Keratinocyte (primary cell): Measurements from ENCODE around the gene F10. TPM values are rescaled to one million over a fixed set of nuclear protein-coding genes. Genes with fewer than 3 reads are reported as not detected.

Experiments used
- DNase-seq: peaks from one replicate; pipeline ENCODE4 v3.0.0-alpha.2; 2011; ENCODE audit warnings: low read depth, missing footprints, low spot score
- FAIRE-seq: peaks from 2 replicates; lab custom pipeline; 2011; peaks lifted over from hg19 to GRCh38; lab: Jason Lieb, UNC
- H2AFZ ChIP-seq: 2 replicates; pipeline ENCODE4 v1.6.0; 2012; ENCODE audit warnings: low read length, control low read depth, inconsistent platforms; ENCODE audit not compliant: control insufficient read depth
- H3K27ac ChIP-seq: 2 replicates; pipeline ENCODE4 v1.5.1; 2011; ENCODE audit warnings: low read length; ENCODE audit not compliant: control insufficient read depth, insufficient read depth
- H3K27me3 ChIP-seq: 3 replicates; pipeline ENCODE4 v1.6.0; 2011; ENCODE audit warnings: low read length; ENCODE audit not compliant: control insufficient read depth, insufficient read depth; ENCODE audit errors: extremely low read depth
- H3K36me3 ChIP-seq, 2 experiments: 2 replicates in 1 of 2; 3 replicates in 1 of 2; pipeline ENCODE4 v1.5.1; 2011; ENCODE audit warnings: low read length in 2 of 2, mild to moderate bottlenecking in 1 of 2; ENCODE audit not compliant: control insufficient read depth in 2 of 2, insufficient read depth in 2 of 2; ENCODE audit errors: extremely low read depth in 1 of 2
- H3K4me1 ChIP-seq: 3 replicates; pipeline ENCODE4 v1.5.1; 2011; ENCODE audit warnings: low read length; ENCODE audit not compliant: control insufficient read depth, insufficient read depth; ENCODE audit errors: extremely low read depth
- H3K4me2 ChIP-seq: 3 replicates; pipeline ENCODE4 v1.6.0; 2011; ENCODE audit warnings: low read depth, low read length; ENCODE audit not compliant: control insufficient read depth, insufficient read depth; ENCODE audit errors: extremely low read depth
- H3K4me3 ChIP-seq, 3 experiments: fragments of 200-600 bp in 1 of 3; sonication (generic) in 1 of 3; 2 replicates in 2 of 3; 3 replicates in 1 of 3; pipeline ENCODE4 v1.5.1; 2011 to 2016; ENCODE audit warnings: low read length in 3 of 3, mild to moderate bottlenecking in 3 of 3, control low read depth in 2 of 3, inconsistent platforms in 1 of 3, low read depth in 1 of 3, mixed read lengths in 1 of 3, mixed run types in 1 of 3, moderate library complexity in 1 of 3; ENCODE audit not compliant: control insufficient read depth in 2 of 3, insufficient read depth in 2 of 3; ENCODE audit errors: extremely low read depth in 1 of 3
- H3K79me2 ChIP-seq: 2 replicates; pipeline ENCODE4 v1.6.0; 2012; ENCODE audit warnings: low read length; ENCODE audit not compliant: control insufficient read depth, insufficient read depth
- H3K9ac ChIP-seq: 3 replicates; pipeline ENCODE4 v1.6.0; 2011; ENCODE audit warnings: low read length; ENCODE audit not compliant: control insufficient read depth, insufficient read depth; ENCODE audit errors: extremely low read depth
- H3K9me1 ChIP-seq: 3 replicates; pipeline ENCODE4 v1.6.0; 2011; ENCODE audit warnings: low read length; ENCODE audit not compliant: control insufficient read depth, insufficient read depth; ENCODE audit errors: extremely low read depth
- H3K9me3 ChIP-seq: 2 replicates; pipeline ENCODE4 v1.5.1; 2012; ENCODE audit warnings: low read depth, low read length; ENCODE audit not compliant: control insufficient read depth
- H4K20me1 ChIP-seq: 3 replicates; pipeline ENCODE4 v1.6.0; 2011; ENCODE audit warnings: low read length; ENCODE audit not compliant: control insufficient read depth, insufficient read depth; ENCODE audit errors: extremely low read depth
- EZH2 ChIP-seq: IDR thresholded peaks from one replicate; pipeline ENCODE4 v1.6.1; 2012; ENCODE audit warnings: inconsistent platforms, mild to moderate bottlenecking, low read length, moderate library complexity
- dilution Hi-C: fragments of 300-500 bp; cut with MboI; formaldehyde crosslinking; loops from one replicate; pipeline ENCODE4 v1.7.0; 2020; ENCODE audit warnings: low sequenced_read_pairs; ENCODE audit not compliant: extremely low pct_ligation_motif_present
- polyA plus RNA-seq, 5 experiments: library from polyadenylated mRNA; depleted of rRNA in 3 of 5; stranded (reverse) in 3 of 5; stranded (forward) in 1 of 5; unstranded in 1 of 5; fragments of >200 nt; gene quantifications; 1 replicate in 1 of 5; 2 replicates in 3 of 5; 3 replicates in 1 of 5; pipeline versions ENCODE4 v1.2.1 to v1.2.3, GENCODE V29; 2011 to 2012; ENCODE audit warnings: missing spikeins in 2 of 5, low read depth in 1 of 5, low replicate concordance in 1 of 5
- TF ChIP-seq, protein P1 (sequence below), 3 experiments: IDR thresholded peaks in 1 of 3; conservative IDR thresholded peaks in 1 of 3; optimal IDR thresholded peaks in 1 of 3; 2 replicates in 2 of 3; 3 replicates in 1 of 3; pipeline versions ENCODE3 to v1.5.1; 2011; ENCODE audit warnings: low read length in 3 of 3, mild to moderate bottlenecking in 3 of 3, moderate library complexity in 2 of 3, control low read depth in 1 of 3, inconsistent platforms in 1 of 3; ENCODE audit not compliant: insufficient read depth in 2 of 3; ENCODE audit errors: extremely low read depth in 1 of 3

F10 gene
- polyA plus RNA-seq, 1 donor (not counting 4 experiments of a cell fraction or from before 2014, with no cell fraction given): not detected

DNA sequence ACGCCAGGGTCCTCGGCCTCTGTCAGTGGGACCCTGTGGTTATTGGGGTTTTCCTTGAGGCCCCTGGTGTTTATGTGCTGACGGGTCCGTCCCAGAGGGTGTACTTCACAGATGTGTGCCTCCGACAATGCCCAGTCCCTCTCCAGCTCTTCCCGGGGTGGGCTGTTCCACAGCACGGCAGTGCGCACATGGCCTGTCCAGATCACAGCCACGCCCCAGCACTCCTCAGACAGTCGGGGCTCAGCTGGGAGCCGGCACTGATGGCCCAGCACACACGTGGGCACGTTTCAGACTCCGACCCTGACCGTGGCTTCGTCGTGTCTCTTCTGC, 33.9 kb upstream of the F10 start:
- Histone ChIP-seq H4K20me1 (no peaks in the 10 kb centered on the region), H3K9me1 (no peaks in the 10 kb centered on the region), H3K36me3 (no peaks in the 10 kb centered on the region), H2AFZ (no peak overlapping the region), H3K27me3 (no peaks in the 10 kb centered on the region), H3K4me2 (no peak overlapping the region), H3K79me2 (no peaks in the 10 kb centered on the region), H3K27ac (no peak overlapping the region), H3K4me3 (no peak overlapping the region), H3K9ac (no peak overlapping the region), H3K4me1 (no peaks in the 10 kb centered on the region), H3K9me3 (no peaks in the 10 kb centered on the region)
- dilution Hi-C loops: no loop called here
- TF ChIP-seq, protein P1, sequence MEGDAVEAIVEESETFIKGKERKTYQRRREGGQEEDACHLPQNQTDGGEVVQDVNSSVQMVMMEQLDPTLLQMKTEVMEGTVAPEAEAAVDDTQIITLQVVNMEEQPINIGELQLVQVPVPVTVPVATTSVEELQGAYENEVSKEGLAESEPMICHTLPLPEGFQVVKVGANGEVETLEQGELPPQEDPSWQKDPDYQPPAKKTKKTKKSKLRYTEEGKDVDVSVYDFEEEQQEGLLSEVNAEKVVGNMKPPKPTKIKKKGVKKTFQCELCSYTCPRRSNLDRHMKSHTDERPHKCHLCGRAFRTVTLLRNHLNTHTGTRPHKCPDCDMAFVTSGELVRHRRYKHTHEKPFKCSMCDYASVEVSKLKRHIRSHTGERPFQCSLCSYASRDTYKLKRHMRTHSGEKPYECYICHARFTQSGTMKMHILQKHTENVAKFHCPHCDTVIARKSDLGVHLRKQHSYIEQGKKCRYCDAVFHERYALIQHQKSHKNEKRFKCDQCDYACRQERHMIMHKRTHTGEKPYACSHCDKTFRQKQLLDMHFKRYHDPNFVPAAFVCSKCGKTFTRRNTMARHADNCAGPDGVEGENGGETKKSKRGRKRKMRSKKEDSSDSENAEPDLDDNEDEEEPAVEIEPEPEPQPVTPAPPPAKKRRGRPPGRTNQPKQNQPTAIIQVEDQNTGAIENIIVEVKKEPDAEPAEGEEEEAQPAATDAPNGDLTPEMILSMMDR (optimal IDR thresholded peaks at IDR 0.05 in 1 of 3, IDR thresholded peaks at IDR 0.05 in 1 of 3, conservative IDR thresholded peaks at IDR 0.05 in 1 of 3; ENCODE audit: extremely low read depth in 1 of 3, insufficient read depth in 2 of 3, low read length in 3 of 3): no peak
- TF ChIP-seq EZH2: no peak
- no peak for FAIRE-seq
- no peak for DNase-seq

DNA sequence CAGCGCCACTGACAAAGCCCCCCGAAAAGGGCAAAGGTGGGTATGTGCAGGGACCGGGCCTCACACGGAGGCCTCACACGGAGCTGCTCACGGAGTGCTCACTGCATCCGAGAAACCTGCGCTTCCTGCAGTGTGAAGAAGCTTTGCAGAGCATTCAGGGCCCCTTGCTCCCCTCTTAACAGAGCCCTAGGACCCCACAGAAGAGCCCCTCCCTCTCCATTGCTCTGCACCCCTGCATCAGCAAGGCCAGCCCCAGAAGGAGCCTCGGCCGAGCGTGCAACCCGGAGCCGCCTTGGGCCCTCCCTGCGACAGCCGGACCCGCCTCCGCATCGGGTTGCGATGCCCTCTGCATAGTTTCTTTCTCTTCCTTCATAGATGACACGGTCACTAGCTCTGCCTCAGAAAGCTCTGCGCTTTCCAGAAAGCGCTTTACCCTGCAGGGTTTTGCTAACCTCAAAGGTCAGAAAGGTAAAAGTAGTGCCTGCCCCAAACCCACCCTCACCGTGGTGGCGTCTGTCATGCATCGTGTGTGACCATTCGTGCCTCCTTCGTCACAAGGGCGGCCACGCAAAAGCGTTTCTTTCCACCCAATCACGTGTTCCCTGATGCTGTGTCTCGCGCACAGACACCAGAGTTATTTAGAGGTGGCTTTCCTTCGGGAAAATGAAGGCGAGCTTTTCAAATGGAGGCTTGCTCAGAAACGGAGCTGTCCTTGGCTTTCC, 32.7 kb upstream of the F10 start:
- Histone ChIP-seq H3K79me2 (no peaks in the 10 kb centered on the region), H4K20me1 (no peaks in the 10 kb centered on the region), H2AFZ (no peak overlapping the region), H3K36me3 (no peaks in the 10 kb centered on the region), H3K9me3 (no peaks in the 10 kb centered on the region), H3K27ac (no peak overlapping the region), H3K9me1 (no peaks in the 10 kb centered on the region), H3K4me1 (no peaks in the 10 kb centered on the region), H3K4me2 (no peak overlapping the region), H3K9ac (no peak overlapping the region), H3K27me3 (no peaks in the 10 kb centered on the region), H3K4me3 (no peak overlapping the region)
- FAIRE-seq: no peak
- dilution Hi-C loops: no loop called here
- TF ChIP-seq, protein P1 (optimal IDR thresholded peaks at IDR 0.05 in 1 of 3, IDR thresholded peaks at IDR 0.05 in 1 of 3, conservative IDR thresholded peaks at IDR 0.05 in 1 of 3; ENCODE audit: extremely low read depth in 1 of 3, insufficient read depth in 2 of 3, low read length in 3 of 3): no peak
- TF ChIP-seq EZH2: no peak
- no peak for DNase-seq
